Tibial nerve (tissue), 4 donors: ENCODE results near the gene DRD5.

Experiments used
- EP300 ChIP-seq, 2 donors: sonication (generic); formaldehyde crosslinking; IDR thresholded peaks; one replicate each; pipeline ENCODE4 v1.6.1; 2017; ENCODE audit warnings: antibody characterized with exemption in 2 of 2, mild to moderate bottlenecking in 1 of 2
- POLR2A ChIP-seq, 2 donors: fragments of 450-650 bp; IDR thresholded peaks; one replicate each; pipeline ENCODE4 v1.6.1; 2017; ENCODE audit warnings: antibody characterized with exemption in 2 of 2, mild to moderate bottlenecking in 2 of 2, moderate library complexity in 2 of 2
- TF ChIP-seq, protein P1 (sequence below), 5 experiments: fragments of 200-600 bp in 3 of 5; fragments of 450-650 bp in 2 of 5; sonication (generic) in 3 of 5; IDR thresholded peaks; one replicate each; pipeline ENCODE4 v1.5.1; 2016 to 2019; ENCODE audit warnings: antibody characterized with exemption in 5 of 5, mild to moderate bottlenecking in 3 of 5, moderate library complexity in 2 of 5

DNA sequence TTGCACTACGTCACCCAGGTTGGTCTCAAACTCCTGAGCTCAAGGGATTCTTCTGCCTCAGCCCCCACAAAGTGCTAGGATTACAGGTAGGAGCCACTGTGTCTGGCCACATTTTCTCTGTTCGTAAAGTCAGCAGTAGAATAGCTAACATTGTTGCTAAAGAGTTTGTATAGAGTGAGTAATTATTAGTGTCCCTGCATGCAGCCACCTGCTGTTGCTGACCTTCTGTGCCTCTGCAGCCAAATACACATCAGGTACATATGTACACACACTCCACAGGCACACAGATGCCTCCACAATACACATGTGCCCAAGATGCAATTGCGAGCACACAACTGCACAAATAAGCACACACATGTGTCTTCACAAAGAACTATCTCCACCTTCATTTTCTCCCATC is 10.9 kb downstream of the DRD5 start:
- no peak for TF ChIP-seq POLR2A (IDR thresholded peaks at IDR 0.05)
- TF ChIP-seq, protein P1, sequence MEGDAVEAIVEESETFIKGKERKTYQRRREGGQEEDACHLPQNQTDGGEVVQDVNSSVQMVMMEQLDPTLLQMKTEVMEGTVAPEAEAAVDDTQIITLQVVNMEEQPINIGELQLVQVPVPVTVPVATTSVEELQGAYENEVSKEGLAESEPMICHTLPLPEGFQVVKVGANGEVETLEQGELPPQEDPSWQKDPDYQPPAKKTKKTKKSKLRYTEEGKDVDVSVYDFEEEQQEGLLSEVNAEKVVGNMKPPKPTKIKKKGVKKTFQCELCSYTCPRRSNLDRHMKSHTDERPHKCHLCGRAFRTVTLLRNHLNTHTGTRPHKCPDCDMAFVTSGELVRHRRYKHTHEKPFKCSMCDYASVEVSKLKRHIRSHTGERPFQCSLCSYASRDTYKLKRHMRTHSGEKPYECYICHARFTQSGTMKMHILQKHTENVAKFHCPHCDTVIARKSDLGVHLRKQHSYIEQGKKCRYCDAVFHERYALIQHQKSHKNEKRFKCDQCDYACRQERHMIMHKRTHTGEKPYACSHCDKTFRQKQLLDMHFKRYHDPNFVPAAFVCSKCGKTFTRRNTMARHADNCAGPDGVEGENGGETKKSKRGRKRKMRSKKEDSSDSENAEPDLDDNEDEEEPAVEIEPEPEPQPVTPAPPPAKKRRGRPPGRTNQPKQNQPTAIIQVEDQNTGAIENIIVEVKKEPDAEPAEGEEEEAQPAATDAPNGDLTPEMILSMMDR (IDR thresholded peaks at IDR 0.05), result no peak
- TF ChIP-seq EP300 (IDR thresholded peaks at IDR 0.05), result no peak
